ENCODE measurements around the gene PDE2A.

GRCh38 chr11:72662036-72662435 lies 12.2 kb downstream of the PDE2A start:
- TF ChIP-seq NR2C2 (CRISPR knock-in tag; IDR thresholded peaks at IDR 0.05) (no peak), ATF2 (CRISPR knock-in tag; IDR thresholded peaks at IDR 0.05; ENCODE audit: borderline replicate concordance, low read depth) (no peak), TP53 (CRISPR knock-in tag; IDR thresholded peaks at IDR 0.05) (no peak), ZBTB43 (CRISPR knock-in tag; IDR thresholded peaks at IDR 0.05) (no peak), SP1 (CRISPR knock-in tag; conservative IDR thresholded peaks at IDR 0.05) (no peak)
- TF ChIP-seq, protein P1, sequence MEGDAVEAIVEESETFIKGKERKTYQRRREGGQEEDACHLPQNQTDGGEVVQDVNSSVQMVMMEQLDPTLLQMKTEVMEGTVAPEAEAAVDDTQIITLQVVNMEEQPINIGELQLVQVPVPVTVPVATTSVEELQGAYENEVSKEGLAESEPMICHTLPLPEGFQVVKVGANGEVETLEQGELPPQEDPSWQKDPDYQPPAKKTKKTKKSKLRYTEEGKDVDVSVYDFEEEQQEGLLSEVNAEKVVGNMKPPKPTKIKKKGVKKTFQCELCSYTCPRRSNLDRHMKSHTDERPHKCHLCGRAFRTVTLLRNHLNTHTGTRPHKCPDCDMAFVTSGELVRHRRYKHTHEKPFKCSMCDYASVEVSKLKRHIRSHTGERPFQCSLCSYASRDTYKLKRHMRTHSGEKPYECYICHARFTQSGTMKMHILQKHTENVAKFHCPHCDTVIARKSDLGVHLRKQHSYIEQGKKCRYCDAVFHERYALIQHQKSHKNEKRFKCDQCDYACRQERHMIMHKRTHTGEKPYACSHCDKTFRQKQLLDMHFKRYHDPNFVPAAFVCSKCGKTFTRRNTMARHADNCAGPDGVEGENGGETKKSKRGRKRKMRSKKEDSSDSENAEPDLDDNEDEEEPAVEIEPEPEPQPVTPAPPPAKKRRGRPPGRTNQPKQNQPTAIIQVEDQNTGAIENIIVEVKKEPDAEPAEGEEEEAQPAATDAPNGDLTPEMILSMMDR (IDR thresholded peaks at IDR 0.05): no peak

Data from WTC11 (cell line).